Aorta (tissue), 5 donors: ENCODE data around the gene MGMT. TPM values are rescaled to one million over a fixed set of nuclear protein-coding genes. Genes with fewer than 3 reads are reported as not detected.

Experiments used
- ATAC-seq: fragments of 200-7000 bp; cut with Tn5 transposase; one replicate; pipeline ENCODE4 v1.9.1; 2022; ENCODE audit warnings: moderate library complexity; ENCODE audit not compliant: low FRiP score
- DNase-seq, 2 donors: peaks; one replicate each; pipeline ENCODE4 v3.0.0-alpha.2; 2020
- H3K27ac ChIP-seq, 2 donors: one replicate each; pipeline ENCODE4 v1.5.1; 2013; ENCODE audit warnings: low read length in 2 of 2, mild to moderate bottlenecking in 2 of 2, moderate library complexity in 2 of 2, control low read depth in 1 of 2, inconsistent platforms in 1 of 2, low read depth in 1 of 2
- H3K27me3 ChIP-seq, 2 donors: one replicate each; pipeline ENCODE4 v1.6.1; 2013; ENCODE audit warnings: control low read depth in 1 of 2, low read length in 1 of 2, mild to moderate bottlenecking in 1 of 2, moderate library complexity in 1 of 2; ENCODE audit not compliant: insufficient read depth in 2 of 2, control insufficient read depth in 1 of 2
- H3K36me3 ChIP-seq, 2 donors: one replicate each; pipeline ENCODE4 v1.6.1; 2013; ENCODE audit warnings: control low read depth in 1 of 2, low read length in 1 of 2, mild to moderate bottlenecking in 1 of 2; ENCODE audit not compliant: insufficient read depth in 2 of 2, control insufficient read depth in 1 of 2
- H3K4me1 ChIP-seq, 2 donors: one replicate each; pipeline ENCODE4 v1.6.1; 2013; ENCODE audit warnings: low read length in 2 of 2, control low read depth in 1 of 2, mild to moderate bottlenecking in 1 of 2, moderate library complexity in 1 of 2; ENCODE audit not compliant: insufficient read depth in 2 of 2, control insufficient read depth in 1 of 2
- H3K4me3 ChIP-seq, 2 donors: one replicate each; pipeline ENCODE4 v1.5.1; 2013; ENCODE audit warnings: low read length in 2 of 2, control low read depth in 1 of 2, mild to moderate bottlenecking in 1 of 2
- H3K9me3 ChIP-seq: one replicate; pipeline ENCODE4 v1.6.1; 2013; ENCODE audit warnings: mild to moderate bottlenecking, low read length; ENCODE audit not compliant: control insufficient read depth
- WGBS, 2 donors: extraction: QIAGEN DNeasy Blood & Tissue Kit; methylation state at CpG; one replicate each; pipeline ENCODE4 v1.1.7; 2013; 5-methylcytosine and 5-hydroxymethylcytosine counted together
- intact Hi-C, 2 donors: fragments of 100-400 bp; cut with DNase I; formaldehyde crosslinking; loops; one replicate each; pipeline versions ENCODE4 v1.14.2 to v1.15.0; 2022
- polyA plus RNA-seq, 2 donors: library from polyadenylated mRNA; stranded (reverse); fragments of 200-250 nt; gene quantifications; one replicate each; pipeline ENCODE4 v1.2.3, GENCODE V29; 2013
- total RNA-seq, 2 donors: library from RNA; stranded (reverse); fragmentation: NEBNext Ultra II Directional; extraction: Animal tissue kit (Norgen Biotek cat#: 25700); gene quantifications; one replicate each; pipeline ENCODE4 v1.2.1, GENCODE V29; 2021
- donor health status: healthy with polysubstance abuse.
- donor health status: Bipolar disorder and iron deficiency.
- donor health status: DM: no; HTN: no; CAD: no.
- donor health status: DM: no; HTN: no; CAD: no.
- donor health status: DM: yes; HTN: yes; CAD: no.

The MGMT gene
- total and polyA plus RNA-seq, 4 donors = 8.8 to 30.0 (median 14.1) TPM

DNA sequence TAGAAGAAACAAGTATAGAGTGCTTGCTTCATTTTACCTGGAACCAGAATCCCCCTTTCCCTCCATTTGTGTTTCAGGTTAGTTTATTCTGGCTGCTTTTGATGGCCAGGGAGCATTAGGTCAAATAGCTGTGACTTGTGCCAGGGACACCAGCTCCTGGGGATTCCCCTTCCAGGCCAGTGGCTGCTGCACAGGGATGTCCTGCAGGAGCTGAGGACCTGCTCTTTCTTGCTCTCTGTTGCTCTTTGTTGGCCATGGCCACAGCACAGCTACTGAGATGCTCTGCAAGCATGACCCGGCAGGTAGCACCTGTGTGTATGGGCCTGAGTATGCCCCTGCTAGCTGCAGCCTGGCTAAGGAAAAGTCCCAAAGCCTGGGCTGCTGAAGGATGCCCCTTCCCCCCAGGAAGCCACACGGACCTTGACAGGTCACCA, 288.1 kb downstream of the MGMT start:
- Histone ChIP-seq H3K4me1 (no peaks in the 10 kb centered on the region), H3K27me3 (no peaks in the 10 kb centered on the region), H3K9me3 (no peaks in the 10 kb centered on the region), H3K27ac (no peak overlapping the region), H3K4me3 (no peak overlapping the region), H3K36me3 (no peaks in the 10 kb centered on the region)
- 88 to 95% methylated on average over 2 of the region's 2 CpGs for WGBS, 2 donors
- ATAC-seq (no peak), DNase-seq (peak in 1 of 2 donors; percentile 33)
- intact Hi-C loops = no loop called here

DNA sequence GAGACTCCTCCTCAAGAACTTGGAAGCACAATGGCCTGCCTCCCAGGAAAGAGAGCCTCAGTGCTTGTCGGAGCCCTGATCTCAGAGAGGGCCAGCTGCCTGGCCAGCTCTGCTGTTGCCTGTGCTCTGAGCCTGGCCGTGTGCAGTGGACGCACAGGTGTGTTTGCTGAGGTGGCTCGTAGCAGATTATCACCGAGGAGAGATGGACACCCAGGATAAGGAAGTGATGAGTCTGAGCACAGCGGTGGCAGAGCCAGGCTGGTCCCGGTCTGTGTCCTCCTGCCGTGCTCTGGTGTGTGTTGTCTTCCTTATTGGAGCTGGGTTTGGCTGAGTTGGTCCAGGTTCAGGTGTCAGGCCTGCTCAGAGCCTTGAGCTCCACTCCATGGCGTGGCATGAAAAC, 288.6 kb downstream of the MGMT start:
- ATAC-seq (no peak), DNase-seq (peak in 1 of 2 donors; percentile 31)
- Histone ChIP-seq H3K9me3 (no peaks in the 10 kb centered on the region), H3K27ac (no peak overlapping the region), H3K4me3 (no peak overlapping the region), H3K4me1 (no peaks in the 10 kb centered on the region), H3K27me3 (no peaks in the 10 kb centered on the region), H3K36me3 (no peaks in the 10 kb centered on the region)
- intact Hi-C loops = no loop called here
- WGBS, 2 donors = 92 to 93% methylated on average over 9 of the region's 9 CpGs

DNA sequence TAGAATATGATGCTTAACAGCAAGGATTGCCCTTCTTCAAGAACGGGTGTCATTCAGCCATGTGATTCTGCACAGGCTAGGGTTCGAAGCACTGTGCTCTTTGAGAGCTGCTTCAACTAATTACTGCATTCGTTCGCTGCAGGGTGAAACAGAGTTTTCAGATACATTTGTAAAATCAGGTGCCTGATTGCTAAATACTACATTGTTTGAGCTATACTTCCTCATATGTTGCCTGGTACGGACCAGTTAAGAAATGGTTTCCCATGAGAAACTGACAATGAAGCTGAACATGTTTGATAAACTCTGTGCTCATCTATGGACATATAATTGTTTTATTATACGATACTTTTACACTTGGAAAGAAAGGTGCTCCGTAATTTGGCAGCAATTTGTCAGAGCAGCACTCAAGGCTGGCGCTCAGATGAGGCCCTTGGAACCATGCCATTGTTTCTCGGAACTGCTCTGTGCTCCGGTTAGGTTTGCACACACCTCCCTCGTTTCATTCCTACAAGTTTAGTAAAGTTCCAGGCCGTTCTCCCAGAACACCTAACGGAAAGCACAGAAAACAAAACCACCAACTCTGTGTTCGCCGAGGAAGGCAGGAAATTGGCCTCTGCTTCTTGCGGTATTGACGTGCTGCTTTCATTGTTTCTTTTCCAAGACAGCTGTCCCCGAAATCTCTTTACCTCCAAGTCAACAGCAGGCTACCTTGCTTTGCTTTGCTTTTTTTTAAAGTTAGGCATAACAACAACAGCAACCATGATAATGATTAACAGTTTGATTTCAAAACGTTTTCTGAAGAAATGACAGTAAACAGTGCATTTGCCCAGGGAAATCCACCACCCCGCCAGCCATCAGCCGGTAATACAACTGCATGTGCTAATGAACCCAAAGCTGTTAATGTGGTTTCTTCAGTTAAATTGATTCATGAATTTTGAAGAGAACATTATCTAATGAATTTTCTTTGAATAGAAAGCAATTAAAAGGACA, 290.2 kb downstream of the MGMT start:
- Histone ChIP-seq H3K4me1 (no peaks in the 10 kb centered on the region), H3K27me3 (no peaks in the 10 kb centered on the region), H3K4me3 (no peak overlapping the region), H3K36me3 (no peaks in the 10 kb centered on the region), H3K9me3 (no peaks in the 10 kb centered on the region), H3K27ac (no peak overlapping the region)
- intact Hi-C loops = no loop called here
- WGBS, 2 donors = 31 to 33% methylated on average over 21 of the region's 21 CpGs
- ATAC-seq (no peak), DNase-seq (peak in 1 of 2 donors; percentile 67)

DNA sequence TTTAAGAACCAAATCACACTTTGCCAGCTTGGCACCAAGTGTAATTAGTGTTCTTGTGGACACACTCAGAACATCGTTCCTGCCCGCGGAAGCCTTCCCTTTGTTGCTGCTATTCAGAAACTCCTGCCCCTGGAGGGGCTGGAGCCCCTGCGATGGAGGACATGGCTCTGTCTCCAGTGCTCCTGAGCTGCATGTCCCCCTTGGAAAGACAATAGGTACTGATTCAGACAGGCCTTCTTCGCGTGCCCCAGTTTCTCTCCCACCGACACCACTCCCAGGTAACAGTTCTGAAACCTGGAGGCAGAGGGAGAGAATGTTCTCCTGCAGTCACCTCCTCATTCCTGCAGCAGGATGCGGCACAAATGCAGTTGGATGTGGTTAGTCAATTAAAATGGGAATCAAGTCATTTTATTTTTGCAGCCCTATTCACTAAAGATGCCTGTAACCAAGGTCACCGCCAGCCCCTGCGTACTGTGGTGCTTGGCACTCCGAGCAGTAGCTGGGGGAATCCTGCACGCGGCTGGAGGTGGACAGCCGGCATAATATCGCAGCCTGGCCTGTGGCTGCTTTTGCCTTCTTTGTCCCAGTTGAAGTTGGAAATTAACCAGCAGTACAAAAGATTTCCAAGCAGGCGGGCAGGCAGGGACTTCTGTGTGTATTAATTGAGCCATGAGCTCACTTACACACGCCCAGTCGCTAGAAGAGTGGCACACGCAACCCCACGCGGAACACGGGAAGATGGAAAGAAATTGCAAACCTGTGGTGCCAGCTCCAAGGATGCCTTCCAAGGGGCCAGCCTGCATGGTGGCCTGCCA, 291.4 kb downstream of the MGMT start:
- DNase-seq = peak in 1 of 2 donors; percentile 59
- no peaks in the 10 kb centered on the region for H3K36me3 ChIP-seq
- no peaks in the 10 kb centered on the region for H3K27me3 ChIP-seq
- ATAC-seq = no peak
- 93 to 94% methylated on average over 22 of the region's 22 CpGs for WGBS, 2 donors
- H3K9me3 ChIP-seq = no peaks in the 10 kb centered on the region
- intact Hi-C loops = no loop called here
- no peak overlapping the region for H3K27ac ChIP-seq
- H3K4me1 ChIP-seq = no peaks in the 10 kb centered on the region
- H3K4me3 ChIP-seq = no peak overlapping the region

DNA sequence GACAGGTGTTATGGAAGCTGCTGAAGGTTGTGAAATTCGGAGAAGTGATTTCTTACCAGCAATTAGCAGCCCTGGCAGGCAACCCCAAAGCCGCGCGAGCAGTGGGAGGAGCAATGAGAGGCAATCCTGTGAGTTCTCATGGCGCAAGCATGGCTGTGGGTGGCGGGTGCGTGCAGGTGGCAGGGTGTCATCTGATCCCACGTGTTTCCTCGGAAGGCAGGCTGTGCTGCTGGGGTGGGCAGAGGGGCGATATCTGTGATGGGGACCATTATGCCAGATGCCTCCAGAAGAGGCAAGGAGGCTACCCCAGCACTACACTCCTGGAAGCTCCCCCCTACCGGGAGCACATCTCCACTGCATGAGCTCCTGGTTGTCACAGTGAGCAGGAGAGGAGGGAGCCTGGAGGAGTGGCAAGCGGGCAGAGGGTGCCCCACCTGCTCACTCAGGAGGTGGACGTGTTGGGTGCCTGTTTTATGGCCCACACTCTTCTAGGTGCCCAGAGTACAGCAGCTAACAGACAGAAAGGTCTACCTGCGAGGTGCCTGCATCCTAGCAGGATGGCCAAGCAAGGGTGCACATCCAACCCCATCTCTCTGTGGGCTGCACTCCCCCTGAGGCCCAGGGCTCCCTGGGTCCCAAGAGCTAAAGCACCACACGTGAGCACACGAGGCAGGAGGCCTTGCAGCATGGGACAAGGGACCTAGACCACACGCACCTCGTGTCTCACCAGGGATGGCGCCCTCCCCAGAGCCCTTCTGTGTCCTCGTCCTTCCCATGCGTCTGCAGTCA, 292.4 kb downstream of the MGMT start:
- Histone ChIP-seq H3K4me1 (no peaks in the 10 kb centered on the region), H3K36me3 (no peaks in the 10 kb centered on the region), H3K27ac (no peak overlapping the region), H3K9me3 (no peaks in the 10 kb centered on the region), H3K27me3 (no peaks in the 10 kb centered on the region), H3K4me3 (no peak overlapping the region)
- intact Hi-C loops = no loop called here
- WGBS, 2 donors = 95 to 97% methylated on average over 21 of the region's 21 CpGs
- ATAC-seq (no peak), DNase-seq (peak in 1 of 2 donors; percentile 28)

DNA sequence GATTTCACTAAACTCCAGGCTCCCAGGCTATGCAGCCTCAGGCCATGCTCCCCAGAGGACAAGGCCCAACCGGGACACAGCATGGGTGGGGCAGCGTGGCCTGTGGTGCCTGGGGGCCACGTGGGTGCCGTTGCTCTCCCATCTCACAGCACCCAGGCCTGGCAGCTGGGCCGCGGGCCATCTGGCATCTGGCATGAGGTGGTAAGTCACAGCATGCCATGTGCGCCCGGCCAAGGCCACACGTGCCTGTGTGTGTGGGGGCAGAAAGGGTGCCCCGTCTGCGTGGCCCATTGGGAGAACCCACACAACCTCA, 292.9 kb downstream of the MGMT start:
- no peak overlapping the region for H3K4me3 ChIP-seq

DNA sequence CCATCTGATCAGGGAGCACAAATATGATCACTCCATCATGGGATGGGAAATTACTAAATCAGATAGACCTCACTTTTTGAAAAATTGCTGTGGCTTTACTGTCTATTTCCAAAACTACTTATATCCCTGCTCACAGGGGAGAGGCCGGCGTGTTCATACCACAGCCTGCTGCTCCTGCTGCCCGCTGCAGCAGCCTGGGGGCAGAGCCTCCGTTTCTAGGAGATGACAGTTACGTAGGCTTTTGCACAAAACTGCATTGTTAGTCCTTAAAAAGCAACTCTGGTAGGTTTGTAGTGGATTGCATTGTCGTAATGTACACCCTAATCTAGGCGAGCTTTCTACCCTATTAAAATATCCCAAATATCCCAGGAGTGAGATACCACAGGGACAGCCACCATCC, 293.4 kb downstream of the MGMT start:
- no peaks in the 10 kb centered on the region for H3K36me3 ChIP-seq
- peak in 1 of 2 donors; percentile 23 for DNase-seq
- no peak overlapping the region for H3K4me3 ChIP-seq
- no peaks in the 10 kb centered on the region for H3K4me1 ChIP-seq
- no peaks in the 10 kb centered on the region for H3K27me3 ChIP-seq
- intact Hi-C loops = no loop called here
- WGBS, 2 donors = 96% methylated on average over 7 of the region's 7 CpGs
- no peak for ATAC-seq
- H3K9me3 ChIP-seq = no peaks in the 10 kb centered on the region
- no peak overlapping the region for H3K27ac ChIP-seq

More for the DNA sequence above, 292.9 kb downstream of the MGMT start:
- DNase-seq (peak in 1 of 2 donors; percentile 66), ATAC-seq (no peak)
- intact Hi-C loops = no loop called here
- no peaks in the 10 kb centered on the region for H3K9me3 ChIP-seq
- WGBS, 2 donors = 87 to 90% methylated on average over 11 of the region's 11 CpGs
- no peaks in the 10 kb centered on the region for H3K36me3 ChIP-seq
- no peak overlapping the region for H3K27ac ChIP-seq
- no peaks in the 10 kb centered on the region for H3K4me1 ChIP-seq
- H3K27me3 ChIP-seq = no peaks in the 10 kb centered on the region

DNA sequence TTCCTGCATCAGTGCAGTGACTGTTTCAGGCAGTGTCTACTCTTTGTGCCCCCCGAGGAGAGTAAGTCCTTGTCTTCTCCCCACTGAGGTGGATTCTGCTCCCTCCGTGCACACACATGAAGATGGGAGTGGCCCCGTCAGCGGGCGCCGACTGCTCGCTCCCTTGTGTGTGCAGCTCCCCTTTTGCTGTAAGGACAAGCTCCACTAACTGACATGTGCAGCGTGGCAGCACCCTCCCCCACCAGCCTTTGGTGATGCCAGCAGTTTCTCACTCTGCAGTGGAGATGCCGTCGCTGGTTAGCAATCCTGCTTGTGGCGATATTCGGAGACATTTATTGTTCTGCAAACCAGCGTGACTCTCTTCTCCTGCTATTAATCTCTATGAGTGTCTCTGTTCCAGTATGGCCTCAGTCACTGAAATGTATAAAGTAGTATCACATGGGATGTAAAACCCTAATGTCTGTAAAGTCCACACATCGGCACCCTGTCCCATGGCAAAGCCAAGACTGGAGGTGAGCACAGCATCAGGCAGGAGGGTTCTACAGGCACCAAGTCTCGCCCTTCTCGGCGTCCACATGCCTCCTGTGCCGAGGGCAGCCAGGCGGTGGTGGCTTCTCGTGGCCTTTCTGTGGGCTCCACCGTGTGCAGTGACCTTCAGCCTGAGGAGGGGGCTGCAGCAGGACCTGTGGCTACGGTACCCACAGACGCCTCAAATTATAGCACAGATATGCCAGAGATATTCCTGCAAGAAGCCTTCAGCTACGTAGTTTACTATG, 294.3 kb downstream of the MGMT start:
- H3K4me1 ChIP-seq = no peaks in the 10 kb centered on the region
- DNase-seq = peak in 1 of 2 donors; percentile 53
- no peaks in the 10 kb centered on the region for H3K36me3 ChIP-seq
- H3K27me3 ChIP-seq = no peaks in the 10 kb centered on the region
- intact Hi-C loops = no loop called here
- no peak overlapping the region for H3K27ac ChIP-seq
- no peak for ATAC-seq
- 97 to 98% methylated on average over 24 of the region's 24 CpGs for WGBS, 2 donors
- H3K4me3 ChIP-seq = no peak overlapping the region
- H3K9me3 ChIP-seq = no peaks in the 10 kb centered on the region
